IPS-18c (cell line): Measurements from ENCODE around the gene DCUN1D5.

Experiments
- H3K4me3 ChIP-seq: 2 replicates; pipeline ENCODE4 v1.7.0; 2013; ENCODE audit warnings: low read depth, mild to moderate bottlenecking, low read length, moderate library complexity; ENCODE audit not compliant: insufficient read depth
- H3K9me3 ChIP-seq: one replicate; pipeline ENCODE4 v1.6.1; 2013; ENCODE audit warnings: mild to moderate bottlenecking, low read length, moderate library complexity; ENCODE audit not compliant: control insufficient read depth, insufficient read depth

DCUN1D5 gene

DNA sequence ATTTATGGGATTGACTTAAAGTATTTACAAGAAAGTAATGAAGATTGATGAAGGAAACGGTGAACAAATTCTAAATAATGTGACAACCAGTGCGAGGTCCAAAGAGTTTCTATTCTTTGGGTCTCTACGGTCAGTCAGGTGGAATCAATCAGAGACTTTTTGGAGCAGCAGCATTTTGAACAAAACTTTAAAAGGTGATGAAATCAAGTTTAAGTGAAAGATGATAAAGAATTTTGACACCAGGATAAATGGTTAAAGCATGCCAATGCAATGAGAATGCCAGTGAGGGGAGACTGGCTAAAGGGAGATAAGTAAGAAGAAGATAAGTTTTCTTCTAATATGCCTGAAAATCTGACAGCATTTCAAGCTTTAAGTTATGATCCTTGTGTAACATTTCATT is 67.9 kb downstream of the DCUN1D5 start:
- no peaks in the 10 kb centered on the region for H3K9me3 ChIP-seq
- no peak overlapping the region for H3K4me3 ChIP-seq

DNA sequence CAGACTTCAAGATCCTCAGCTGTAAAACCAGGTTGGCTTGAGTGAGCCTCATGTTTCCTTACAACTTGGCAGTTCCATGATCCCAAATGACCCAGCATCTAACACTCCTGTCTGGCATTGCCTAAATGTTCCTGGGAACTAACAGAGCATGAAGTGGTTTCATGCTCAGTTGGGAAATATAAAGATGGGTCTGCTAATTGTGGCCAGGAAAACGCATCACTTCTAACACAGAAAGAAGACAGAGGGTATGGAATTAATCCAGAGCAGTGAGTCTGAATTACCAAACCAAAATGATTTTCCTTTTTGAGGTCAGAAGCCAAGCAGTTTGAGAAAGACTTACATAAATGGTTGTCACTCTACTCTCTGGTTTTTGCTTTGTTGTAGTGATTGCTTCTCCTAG is 75.9 kb downstream of the DCUN1D5 start:
- H3K9me3 ChIP-seq = no peaks in the 10 kb centered on the region

DNA sequence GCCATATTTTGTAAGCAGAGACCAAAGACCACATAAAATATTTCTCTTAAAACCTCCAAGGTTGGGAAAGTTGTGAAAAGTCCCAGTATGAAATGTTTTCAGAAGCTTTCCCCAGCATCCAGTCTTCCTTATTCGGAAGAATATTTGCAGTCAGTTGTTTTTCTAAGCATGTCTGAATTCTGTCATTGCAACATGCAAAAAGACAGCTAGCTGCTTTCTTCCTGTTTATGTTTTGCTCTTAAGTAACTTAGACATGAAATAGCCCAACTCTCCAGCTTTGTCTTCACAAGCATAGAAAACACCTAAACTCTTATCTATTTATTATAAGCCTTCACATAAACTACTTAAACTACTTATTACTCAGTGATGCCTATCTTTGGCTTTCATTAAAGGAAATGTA is 78.5 kb downstream of the DCUN1D5 start:
- peaks cover 6% of the 10 kb centered on the region for H3K9me3 ChIP-seq
- no peak overlapping the region for H3K4me3 ChIP-seq

More for the DNA sequence above, 75.9 kb downstream of the DCUN1D5 start:
- no peak overlapping the region for H3K4me3 ChIP-seq
